Progenitor cell of endocrine pancreas (in vitro differentiated cells): ENCODE data around the gene ADCY5. TPM values are rescaled to one million over a fixed set of nuclear protein-coding genes. Genes with fewer than 3 reads are reported as not detected.

Experiments used
- DNase-seq: peaks from one replicate; pipeline ENCODE4 v3.0.0; 2021; ENCODE audit warnings: low spot score; ENCODE audit not compliant: unreplicated experiment
- H3K27ac Mint-ChIP-seq: 2 replicates; pipeline ENCODE4 v1.8.0; 2021; ENCODE audit warnings: mild to moderate bottlenecking, moderate library complexity, mixed read lengths
- H3K27me3 Mint-ChIP-seq: 2 replicates; pipeline ENCODE4 v1.8.0; 2021; ENCODE audit warnings: mixed read lengths
- H3K36me3 Mint-ChIP-seq: 2 replicates; pipeline ENCODE4 v1.8.0; 2022; ENCODE audit warnings: mixed read lengths; ENCODE audit not compliant: insufficient read depth
- H3K4me1 Mint-ChIP-seq: 2 replicates; pipeline ENCODE4 v1.8.0; 2021; ENCODE audit warnings: low read depth, mixed read lengths
- H3K4me3 Mint-ChIP-seq: 2 replicates; pipeline ENCODE4 v1.8.0; 2021; ENCODE audit warnings: low read depth, mild to moderate bottlenecking, moderate library complexity, mixed read lengths
- H3K9me3 Mint-ChIP-seq: 2 replicates; pipeline ENCODE4 v1.8.0; 2021; ENCODE audit warnings: low read depth, mixed read lengths
- CTCF ChIP-seq: fragments of 200-600 bp; sonication (generic); IDR thresholded peaks from one replicate; pipeline ENCODE4 v1.5.0; 2021; ENCODE audit warnings: antibody characterized with exemption, mild to moderate bottlenecking; ENCODE audit not compliant: unreplicated experiment
- total RNA-seq: library from RNA; stranded (reverse); gene quantifications from 2 replicates; pipeline ENCODE4 v1.2.1, GENCODE V29; 2021

Gene ADCY5
- total RNA-seq, 1 donor from 2014 or later: 33.8 TPM

GRCh38 chr3:123385499-123385898 is 63.4 kb downstream of the ADCY5 start:
- no peak for TF ChIP-seq CTCF
- no peaks in the 10 kb centered on the region for H3K27me3 Mint-ChIP-seq

GRCh38 chr3:123385001-123385401 is 63.9 kb downstream of the ADCY5 start:
- no peak for DNase-seq
- Mint-ChIP-seq H3K36me3 (no peaks in the 10 kb centered on the region), H3K4me1 (peaks cover 37% of the 10 kb centered on the region), H3K27ac (no peak overlapping the region), H3K9me3 (no peaks in the 10 kb centered on the region), H3K27me3 (no peaks in the 10 kb centered on the region), H3K4me3 (no peak overlapping the region)
- no peak for TF ChIP-seq CTCF

More at GRCh38 chr3:123385499-123385898, 63.4 kb downstream of the ADCY5 start:
- peaks cover 37% of the 10 kb centered on the region for H3K4me1 Mint-ChIP-seq
- no peak overlapping the region for H3K27ac Mint-ChIP-seq
- H3K9me3 Mint-ChIP-seq: no peaks in the 10 kb centered on the region
- H3K4me3 Mint-ChIP-seq: no peak overlapping the region
- DNase-seq: no peak
- H3K36me3 Mint-ChIP-seq: no peaks in the 10 kb centered on the region

GRCh38 chr3:123384256-123384655 is 64.6 kb downstream of the ADCY5 start:
- Mint-ChIP-seq H3K9me3 (no peaks in the 10 kb centered on the region), H3K4me3 (no peak overlapping the region), H3K4me1 (peaks cover 37% of the 10 kb centered on the region), H3K27me3 (no peaks in the 10 kb centered on the region), H3K36me3 (no peaks in the 10 kb centered on the region), H3K27ac (no peak overlapping the region)
- no peak for DNase-seq
- no peak for TF ChIP-seq CTCF

- H3K27ac Mint-ChIP-seq: peak overlapping the region; percentile 9
- no peaks in the 10 kb centered on the region for H3K36me3 Mint-ChIP-seq
- H3K4me1 Mint-ChIP-seq: peaks cover 37% of the 10 kb centered on the region
- H3K4me3 Mint-ChIP-seq: no peak overlapping the region
- no peak for DNase-seq
- H3K27me3 Mint-ChIP-seq: no peaks in the 10 kb centered on the region
- TF ChIP-seq CTCF: no peak
- no peaks in the 10 kb centered on the region for H3K9me3 Mint-ChIP-seq
Observed at GRCh38 chr3:123383091-123384053, 65.5 kb downstream of the ADCY5 start.

- Mint-ChIP-seq H3K4me3 (no peak overlapping the region), H3K27ac (peak overlapping the region; percentile 14), H3K27me3 (no peaks in the 10 kb centered on the region), H3K9me3 (no peaks in the 10 kb centered on the region), H3K4me1 (peaks cover 18% of the 10 kb centered on the region), H3K36me3 (peaks cover 2% of the 10 kb centered on the region)
- no peak for DNase-seq
- TF ChIP-seq CTCF: no peak
Observed at GRCh38 chr3:123380261-123380660, 68.6 kb downstream of the ADCY5 start.
